ENCODE measurements around the gene NAAA.
"Not testable (repeated sequence)": the region's sequence is repeated elsewhere in the genome, so short reads cannot be mapped to it uniquely, and the experiment has no call there.

The NAAA gene

DNA sequence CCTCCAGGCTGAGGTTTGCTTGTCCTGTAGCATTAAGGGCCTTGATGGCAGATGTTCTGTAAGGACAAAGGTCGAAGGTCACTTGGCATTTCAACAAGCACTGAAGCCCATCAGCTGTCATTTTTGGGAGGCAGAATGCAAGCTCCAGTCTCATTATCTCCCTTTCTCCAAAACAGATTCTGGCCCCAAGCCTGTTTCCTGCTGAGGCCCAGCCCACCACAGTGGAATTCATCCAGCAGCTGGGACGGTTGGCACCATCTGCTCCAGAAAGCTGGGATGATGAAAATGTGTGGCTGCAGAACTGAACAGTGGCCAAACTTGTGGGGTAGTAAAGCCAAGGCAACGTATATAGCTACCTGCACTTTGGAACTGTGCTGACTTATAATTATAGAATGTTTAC is 20.9 kb downstream of the NAAA start:
- DNase-seq (ENCODE audit: low read depth in 2 of 2), result no peak

DNA sequence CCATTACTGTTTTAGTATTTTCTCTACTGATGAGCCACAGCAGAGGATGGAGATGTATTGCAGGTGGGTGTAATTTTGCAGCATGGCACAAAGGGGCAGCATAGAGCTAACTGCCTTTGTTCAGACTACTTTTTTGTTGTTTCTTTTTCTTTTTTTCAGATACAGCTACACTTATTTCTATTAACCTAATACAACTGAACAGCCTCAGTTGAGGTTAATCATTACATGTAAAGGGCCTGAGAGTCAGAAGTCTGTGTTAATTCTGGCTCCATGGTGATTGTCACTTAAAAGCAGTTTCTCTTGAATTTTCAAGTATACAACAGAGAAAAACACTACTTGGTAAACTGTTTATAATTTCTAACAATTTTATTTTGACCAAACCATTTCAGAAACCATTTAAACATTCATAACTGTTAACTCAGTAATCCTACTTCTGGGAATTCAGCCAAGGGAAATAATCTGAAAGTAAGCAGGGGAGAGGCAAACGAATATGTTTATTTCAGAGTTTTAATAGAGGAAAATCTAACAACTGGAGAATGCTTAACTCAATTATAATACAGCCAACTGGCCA is 24.6 kb downstream of the NAAA start:
- DNase-seq (ENCODE audit: low read depth in 2 of 2), result no peak

DNA sequence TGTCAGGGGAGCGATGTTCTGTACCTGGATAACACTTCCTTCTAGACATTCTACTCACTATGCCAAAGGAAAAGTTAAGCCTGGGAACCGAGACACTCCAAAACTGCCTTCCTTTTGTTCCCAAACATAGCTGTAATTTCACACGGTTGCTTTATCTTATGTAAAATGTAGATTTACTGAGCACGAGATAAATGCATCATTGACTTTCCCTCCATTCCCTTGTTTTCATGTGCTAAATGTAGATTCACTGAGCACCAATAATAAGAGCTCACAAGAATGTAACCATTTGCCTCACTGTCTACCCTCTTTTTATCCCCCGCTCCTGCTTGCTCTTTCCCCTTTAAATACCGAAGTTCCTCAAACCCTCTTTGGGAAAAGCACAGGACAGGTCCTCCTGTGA is 27.8 kb downstream of the NAAA start:
- DNase-seq (ENCODE audit: low read depth in 2 of 2), result no peak

DNA sequence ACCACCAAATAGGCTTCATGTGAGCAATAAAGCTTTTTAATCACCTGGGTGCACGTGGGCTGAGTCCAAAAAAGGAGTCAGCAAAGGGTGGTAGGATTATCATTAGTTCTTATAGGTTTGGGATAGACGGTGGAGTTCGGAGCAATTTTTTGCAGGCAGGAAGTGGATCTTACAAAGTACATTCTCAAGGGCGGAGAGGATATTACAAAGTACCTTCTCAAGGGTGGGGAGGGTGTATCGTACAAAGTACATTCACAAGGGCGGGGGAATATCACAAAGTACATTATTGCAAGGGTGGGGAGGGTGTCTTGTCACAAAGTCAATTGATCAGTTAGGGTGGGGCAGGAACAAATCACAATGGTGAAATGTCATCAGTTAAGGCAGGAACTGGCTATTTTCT is 30.0 kb downstream of the NAAA start:
- DNase-seq (ENCODE audit: low read depth in 2 of 2), result not testable (repeated sequence)

DNA sequence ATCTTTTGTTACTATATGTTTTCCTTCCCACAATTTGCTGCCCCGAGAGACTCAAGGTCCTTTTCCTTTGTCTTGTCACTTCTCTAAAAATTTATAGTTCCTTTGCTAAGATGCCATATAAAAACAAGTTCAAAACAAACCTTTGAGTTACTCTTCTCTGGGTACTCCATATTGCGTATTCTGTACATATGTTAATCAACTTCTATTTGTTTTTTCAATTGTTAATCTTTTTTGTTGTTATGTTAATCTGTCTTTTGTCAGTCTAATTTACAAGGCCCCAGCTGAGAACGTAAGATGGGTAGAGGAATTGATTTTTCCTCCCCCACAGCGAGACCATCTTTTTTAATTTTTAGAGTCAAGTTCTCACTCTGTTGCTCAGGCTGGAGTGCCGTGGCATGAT is 31.4 kb downstream of the NAAA start:
- DNase-seq (ENCODE audit: low read depth in 2 of 2), result no peak

DNA sequence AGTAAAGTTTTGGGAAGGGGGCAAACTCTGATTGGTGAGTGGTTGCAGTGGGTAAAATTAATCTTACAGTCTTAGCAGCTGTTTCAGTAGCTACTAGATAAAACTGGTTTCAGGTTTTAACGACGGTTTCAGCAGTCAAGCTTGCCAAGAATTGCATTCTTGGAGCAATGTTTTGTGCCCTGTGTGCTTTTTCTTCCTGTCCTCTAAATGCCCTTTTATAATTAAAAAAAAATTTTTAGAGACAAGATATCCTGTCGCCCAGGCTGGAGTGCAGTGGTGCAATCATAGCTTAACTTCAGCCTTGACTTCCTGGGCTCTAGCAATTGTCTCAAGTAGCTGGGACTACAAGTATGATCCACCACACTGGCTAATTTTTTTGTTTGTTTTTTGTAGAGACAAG is 32.3 kb downstream of the NAAA start:
- no peak for DNase-seq (ENCODE audit: low read depth in 2 of 2)

DNA sequence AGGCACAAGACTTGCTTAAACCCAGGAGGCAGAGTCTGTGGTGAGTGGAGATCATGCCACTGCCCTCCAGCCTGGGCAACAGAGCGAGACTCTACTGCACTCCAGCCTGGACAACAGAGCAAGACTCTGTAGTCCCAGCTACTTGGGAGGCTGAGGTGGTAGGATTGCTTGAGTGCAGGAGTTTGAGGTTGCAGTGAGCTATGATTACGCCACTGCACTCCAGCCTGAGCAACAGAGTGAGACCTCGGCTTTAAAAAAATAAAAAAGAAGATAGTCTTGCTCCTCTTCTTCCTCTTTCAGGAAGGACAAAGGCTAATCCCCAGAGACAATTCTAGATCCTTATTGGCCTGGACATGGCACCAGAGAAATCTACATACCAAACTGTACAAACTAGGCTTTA is 32.8 kb downstream of the NAAA start:
- DNase-seq (ENCODE audit: low read depth in 2 of 2), result no peak

DNA sequence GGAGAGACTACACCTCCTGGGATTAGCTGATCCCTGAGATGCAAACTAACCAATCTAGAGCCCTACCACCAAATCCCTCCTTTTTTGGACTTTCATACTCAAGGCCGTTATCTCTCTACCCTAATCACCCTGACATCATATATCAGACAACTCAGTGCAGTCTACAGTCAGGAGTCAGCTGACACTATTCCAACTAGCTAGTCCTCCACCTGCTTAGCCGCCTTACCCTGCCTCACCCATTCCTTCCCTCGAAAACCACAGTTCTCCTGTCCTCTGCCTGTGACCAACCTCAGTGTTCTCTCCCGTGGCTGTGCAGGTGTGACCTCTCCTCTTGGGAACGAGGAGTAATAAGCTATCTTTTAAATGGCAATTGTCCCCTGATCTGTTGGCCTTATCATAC is 36.7 kb downstream of the NAAA start:
- DNase-seq (ENCODE audit: low read depth in 2 of 2), result no peak

DNA sequence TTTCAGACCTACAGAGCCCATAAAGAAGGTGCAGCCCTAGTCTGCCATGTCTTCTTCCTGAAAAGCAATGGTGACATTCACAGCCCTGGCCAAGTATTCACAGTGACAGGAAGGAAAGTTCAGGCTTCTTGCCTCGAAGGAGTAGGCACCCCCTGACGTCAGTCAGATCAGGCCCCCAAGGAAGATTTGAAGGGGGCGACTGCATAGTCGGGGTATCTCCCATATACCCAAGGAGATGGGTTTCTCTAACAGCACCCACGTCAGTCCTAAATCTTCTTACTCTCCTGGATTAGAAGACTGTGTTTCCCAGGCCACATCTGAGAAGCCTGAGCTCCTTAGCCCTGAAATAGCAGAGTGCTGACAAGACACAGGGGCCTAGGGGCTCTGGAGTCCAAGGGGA is 38.5 kb downstream of the NAAA start, which contains the start of gene PPEF2:
TSS of gene PPEF2 (minus strand) at position 101 of the 400 bp plus-strand sequence. CDS start 6,127 bp downstream, outside the sequence.
- no peak for DNase-seq (ENCODE audit: low read depth in 2 of 2)

DNA sequence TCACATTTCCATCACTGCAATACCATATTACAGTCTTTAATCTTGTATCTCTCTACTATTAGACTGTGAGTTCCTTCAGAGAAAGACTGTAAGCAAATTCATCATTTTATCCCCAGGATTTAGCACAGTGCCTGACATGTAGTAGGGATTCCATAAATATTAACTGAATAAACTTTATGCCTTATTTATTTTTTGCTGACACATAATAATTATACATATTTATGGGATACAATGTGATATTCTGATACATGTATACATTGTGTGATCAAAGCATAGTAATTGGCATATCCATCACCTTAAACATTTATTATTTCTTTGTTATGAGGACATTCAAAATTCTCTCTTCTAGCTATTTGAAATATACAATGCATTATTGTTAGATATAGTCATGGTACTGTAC is 42.3 kb downstream of the NAAA start:
- no peak for DNase-seq (ENCODE audit: low read depth in 2 of 2)

DNA sequence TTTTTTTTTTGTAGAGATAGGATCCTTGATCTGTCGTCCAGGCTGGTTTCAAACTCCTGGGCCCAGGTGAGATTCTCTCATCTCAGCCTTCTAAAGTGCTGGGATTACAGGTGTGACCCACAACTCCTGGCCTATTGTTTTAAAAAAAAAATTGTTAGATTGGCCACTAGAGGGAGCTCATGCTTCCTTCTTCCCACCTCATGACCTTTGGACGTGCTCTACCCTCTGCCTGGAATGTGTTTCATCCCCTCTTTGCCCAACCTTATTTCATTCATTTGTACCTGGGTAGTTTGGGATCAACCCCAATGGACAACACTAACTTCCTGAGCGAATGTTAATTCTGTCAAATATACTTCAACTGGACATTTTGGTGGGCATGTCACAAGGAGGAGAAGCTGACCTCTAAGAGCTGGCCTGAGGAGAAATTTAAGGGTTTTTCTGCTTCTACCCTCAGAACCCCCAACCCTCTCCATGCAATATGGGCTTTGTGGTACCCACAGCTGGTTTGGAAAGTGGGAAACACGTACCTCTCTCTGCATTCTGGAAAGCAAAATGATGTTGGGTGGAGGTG is 45.0 kb downstream of the NAAA start:
- DNase-seq (ENCODE audit: low read depth in 2 of 2), result no peak

DNA sequence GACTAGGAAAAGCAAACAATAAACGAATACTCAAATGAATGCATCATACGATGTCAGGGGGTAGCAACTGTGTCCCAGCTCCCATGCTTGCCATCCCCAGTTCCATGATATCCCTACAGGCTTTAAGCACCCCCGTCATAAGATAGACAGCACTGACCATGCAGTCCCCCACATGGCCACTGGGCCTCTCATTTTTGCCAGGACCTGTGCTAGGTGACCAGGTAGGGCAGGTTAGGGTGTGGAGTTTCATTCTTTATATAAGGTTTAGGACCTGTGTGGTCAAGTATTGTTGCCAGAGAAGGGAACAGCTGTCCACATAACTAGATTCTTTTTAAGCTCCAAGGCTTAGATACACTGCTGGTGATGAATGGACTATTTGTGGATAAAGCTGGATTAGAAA is 48.3 kb downstream of the NAAA start:
- no peak for DNase-seq (ENCODE audit: low read depth in 2 of 2)

DNA sequence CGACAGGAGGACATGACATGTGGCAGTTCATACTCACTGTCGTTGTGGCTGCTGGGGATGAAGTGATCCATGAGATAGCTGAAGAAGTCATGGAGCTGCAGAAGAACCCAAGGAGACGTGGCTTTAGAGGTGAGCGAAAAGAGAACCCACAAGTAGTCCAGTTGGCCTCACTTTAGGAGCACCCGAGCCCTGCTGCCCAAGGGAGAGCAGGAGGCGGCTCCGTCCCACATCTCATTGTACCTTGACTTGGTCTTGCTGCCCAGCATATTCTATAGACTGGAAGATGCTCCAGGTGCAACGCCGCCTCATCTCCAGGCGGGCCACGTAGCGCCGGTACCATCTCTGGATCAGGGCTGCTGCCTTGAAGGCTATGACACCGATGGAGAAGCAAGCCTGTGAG is 49.2 kb downstream of the NAAA start:
- no peak for DNase-seq (ENCODE audit: low read depth in 2 of 2)

DNA sequence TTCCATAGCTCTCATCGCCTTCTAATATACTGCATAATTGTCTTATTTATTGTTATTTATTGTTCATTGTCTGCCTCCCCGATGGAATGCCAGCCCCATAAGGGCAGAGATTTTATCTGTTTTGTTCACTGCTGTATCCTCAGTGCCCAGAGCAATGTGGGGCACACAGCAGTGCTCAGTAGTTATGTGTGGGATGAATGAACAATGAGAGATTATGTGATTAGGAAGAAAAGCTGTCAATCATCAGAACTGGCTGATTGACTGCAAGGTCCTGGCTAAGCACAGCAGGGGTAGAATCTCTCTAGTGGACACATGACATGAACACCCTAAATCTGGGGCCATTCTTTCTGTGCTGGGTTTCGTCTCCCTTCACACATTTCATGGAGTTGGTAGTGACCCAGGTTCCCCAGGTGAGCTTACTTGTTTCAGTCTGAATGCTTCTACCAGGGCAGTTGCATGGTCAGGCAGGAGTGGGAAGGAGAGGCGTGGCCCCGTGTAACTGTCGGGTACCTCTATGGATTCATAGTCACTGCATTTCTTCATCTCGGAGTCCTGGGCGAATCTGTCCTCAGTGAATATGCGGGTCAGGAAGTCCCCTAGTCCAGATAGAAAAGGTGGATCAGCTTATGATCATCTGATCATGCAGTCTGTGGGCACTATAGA is 51.1 kb downstream of the NAAA start:
- no peak for DNase-seq (ENCODE audit: low read depth in 2 of 2)

DNA sequence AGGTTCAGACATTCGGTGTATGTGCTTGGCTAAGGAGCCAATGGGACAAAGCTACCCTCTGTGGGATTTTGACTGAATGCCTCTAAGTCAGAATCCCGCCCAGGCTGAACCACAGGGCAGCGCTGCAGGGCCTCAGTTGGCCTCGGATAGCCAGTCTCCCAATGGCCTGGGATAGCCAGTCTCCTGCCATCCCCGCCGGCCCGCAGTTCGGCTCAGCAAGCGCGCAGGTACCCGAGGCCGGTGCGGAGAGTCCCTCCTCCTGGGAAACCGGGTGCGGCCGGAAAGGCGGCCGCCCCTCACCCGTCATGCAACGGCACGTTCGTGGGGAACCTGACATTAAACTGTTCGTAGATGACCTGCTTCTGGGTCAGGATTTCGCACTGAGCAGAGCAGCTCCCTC is 54.7 kb downstream of the NAAA start:
- no peak for DNase-seq (ENCODE audit: low read depth in 2 of 2)

DNA sequence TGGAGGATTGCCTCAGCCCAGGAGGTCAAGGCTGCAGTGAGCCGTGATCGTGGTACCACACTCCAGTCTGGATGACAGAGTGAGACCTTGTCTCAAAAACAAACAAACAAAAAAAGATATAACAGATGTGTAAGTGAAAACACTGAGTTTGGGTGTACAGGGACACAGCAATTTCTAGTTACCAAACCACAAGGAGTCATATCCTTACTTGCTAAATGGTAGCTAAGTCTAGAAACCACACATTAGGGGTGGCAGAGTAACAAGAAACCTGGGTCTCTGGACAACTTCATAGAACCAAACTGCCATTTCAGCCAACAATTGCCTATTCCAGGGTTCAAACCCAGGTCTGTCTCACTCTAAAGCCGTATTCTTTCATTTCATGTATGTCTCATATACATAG is 59.3 kb downstream of the NAAA start:
- DNase-seq (ENCODE audit: low read depth in 2 of 2), result no peak

DNA sequence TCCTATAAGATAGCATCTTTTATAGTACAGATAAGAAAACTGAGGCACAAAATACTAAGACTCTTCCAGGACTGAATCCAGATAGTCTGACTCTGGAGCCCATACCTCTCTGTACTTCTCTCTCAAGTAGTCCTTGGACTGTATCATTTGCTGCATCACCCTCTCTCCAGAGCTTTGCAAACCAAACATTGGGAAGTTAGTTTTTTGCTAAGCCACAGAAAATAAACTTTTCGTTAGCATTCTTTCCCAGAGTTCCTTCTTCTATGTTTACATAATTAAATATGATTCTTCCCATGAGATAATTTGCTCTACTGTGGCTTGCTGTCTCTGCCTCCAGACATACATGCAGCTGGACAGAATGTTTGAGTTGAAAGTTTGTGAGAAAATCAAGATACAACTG is 60.5 kb downstream of the NAAA start:
- no peak for DNase-seq (ENCODE audit: low read depth in 2 of 2)

DNA sequence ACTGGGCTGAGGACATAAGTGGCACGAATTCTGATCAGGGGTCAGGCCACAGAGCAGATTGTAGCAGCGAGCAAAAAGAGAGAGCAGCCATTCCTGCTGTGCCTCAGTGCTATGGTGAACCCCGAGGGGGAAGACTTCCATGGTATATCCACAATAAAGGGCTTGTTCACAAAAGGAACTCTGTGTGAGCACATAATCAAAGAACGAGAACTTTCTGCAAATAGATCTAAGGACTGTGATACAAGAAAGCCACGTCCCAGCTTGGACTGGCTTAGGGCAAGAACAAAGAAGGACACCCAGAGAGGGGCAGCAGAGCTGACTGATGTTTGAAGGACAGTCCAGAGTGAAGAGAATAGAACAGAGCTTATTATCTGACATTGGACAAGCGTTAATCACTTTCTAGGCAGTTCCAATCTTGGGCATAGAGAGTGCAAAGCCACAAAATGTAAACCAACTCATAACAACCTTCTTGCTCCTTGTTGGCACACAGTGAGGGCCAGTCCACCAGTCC is 62.5 kb downstream of the NAAA start:
- DNase-seq (ENCODE audit: low read depth in 2 of 2), result no peak

DNA sequence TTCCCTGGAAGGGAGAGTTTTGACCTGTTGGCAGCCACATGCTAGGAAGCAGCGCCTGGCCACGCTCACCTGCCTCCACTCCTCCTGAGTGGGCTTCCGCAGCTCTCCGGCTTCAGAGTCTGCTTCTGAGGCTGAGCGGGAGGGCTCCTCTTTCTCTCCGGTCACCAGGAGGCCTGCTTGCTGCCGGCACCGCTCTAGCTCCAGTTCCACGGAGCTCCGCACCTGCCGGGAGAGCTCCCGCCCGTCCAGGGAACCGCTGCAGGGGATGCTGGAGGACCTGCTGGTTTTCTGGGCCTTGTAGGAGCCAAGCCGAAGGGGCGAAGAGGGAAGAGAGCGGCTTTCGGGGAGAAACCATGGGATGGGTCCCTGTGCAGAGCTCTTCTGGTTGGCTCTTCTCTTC is 64.6 kb downstream of the NAAA start:
- DNase-seq (ENCODE audit: low read depth in 2 of 2), result no peak

DNA sequence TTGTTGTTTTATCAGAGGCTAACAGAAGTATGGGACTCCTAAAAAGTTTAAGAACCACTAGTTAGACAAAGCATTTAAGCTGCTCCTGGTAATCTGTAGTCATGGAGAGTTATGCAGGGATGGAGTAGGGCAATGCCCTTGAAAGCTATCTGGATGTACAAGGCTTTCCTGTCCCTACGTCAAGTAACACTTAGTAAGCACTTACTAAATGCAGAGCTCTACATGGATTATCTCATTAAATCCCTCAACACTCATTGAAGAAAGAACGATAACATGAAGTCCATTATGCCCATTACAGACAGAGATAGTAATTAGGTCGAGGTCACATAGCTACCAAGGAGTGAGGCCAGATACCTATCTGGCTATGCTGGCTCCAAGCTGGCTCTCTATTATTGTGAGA is 71.7 kb downstream of the NAAA start:
- DNase-seq (ENCODE audit: low read depth in 2 of 2), result no peak

DNA sequence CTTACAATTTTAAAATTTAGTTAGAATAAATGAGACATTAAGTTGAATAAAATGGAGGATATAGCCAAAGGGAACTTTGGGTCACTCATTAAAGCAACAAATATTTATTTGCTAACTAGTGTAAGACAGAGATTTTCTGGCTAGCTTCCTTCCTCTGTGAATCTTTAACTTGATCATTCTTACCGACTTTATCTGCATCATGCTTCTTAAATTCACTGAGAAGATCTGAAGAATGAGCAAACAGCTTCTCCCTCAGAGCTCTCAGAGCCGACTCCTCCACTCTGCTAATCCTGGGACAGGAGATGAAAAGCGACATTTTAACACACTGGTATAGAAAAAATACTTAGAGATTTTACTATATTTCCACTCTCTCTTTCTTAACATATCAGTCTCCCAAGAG is 73.7 kb downstream of the NAAA start:
- no peak for DNase-seq (ENCODE audit: low read depth in 2 of 2)

Measured in stimulated activated CD8-positive, alpha-beta memory T cell treated with anti-CD3 and anti-CD28 coated beads, Interleukin-7, amount 100 ng/mL, for 1 hour (primary cell).